Gastroesophageal sphincter (tissue), 4 donors: ENCODE results near the gene KCNMB1. TPM values are rescaled to one million over a fixed set of nuclear protein-coding genes. Genes with fewer than 3 reads are reported as not detected.
A peak's percentile ranks its signal among the peaks of the same experiment; 100 is the strongest.

Source experiments
- ATAC-seq: fragments of 150-250 bp; one replicate; pipeline ENCODE4 v1.9.1; 2016; ENCODE audit warnings: mild to moderate bottlenecking, moderate library complexity
- H3K27ac ChIP-seq, 4 donors: fragments of 200-600 bp; sonication (generic) in 3 of 4; 1 replicate in 3 of 4; 2 replicates in 1 of 4; pipeline ENCODE4 v1.5.1; 2016 to 2019
- H3K27me3 ChIP-seq: fragments of 200-600 bp; sonication (generic); one replicate; pipeline ENCODE4 v1.5.1; 2019
- H3K36me3 ChIP-seq, 2 donors: fragments of 200-600 bp; sonication (generic); one replicate each; pipeline ENCODE4 v1.5.1; 2019; ENCODE audit warnings: control low read depth in 1 of 2
- H3K4me1 ChIP-seq, 3 donors: fragments of 200-600 bp; sonication (generic); 1 replicate in 2 of 3; 2 replicates in 1 of 3; pipeline ENCODE4 v1.5.1; 2016 to 2019; ENCODE audit warnings: control low read depth in 2 of 3
- H3K4me3 ChIP-seq, 2 donors: fragments of 200-600 bp; sonication (generic); one replicate each; pipeline ENCODE4 v1.5.1; 2019; ENCODE audit warnings: mild to moderate bottlenecking in 1 of 2, moderate library complexity in 1 of 2
- H3K9me3 ChIP-seq, 3 donors: fragments of 200-600 bp; sonication (generic); one replicate each; pipeline ENCODE4 v1.5.1; 2017 to 2019; ENCODE audit warnings: control low read depth in 2 of 3
- CTCF ChIP-seq, 4 experiments: fragments of 200-600 bp in 2 of 4; fragments of 450-650 bp in 2 of 4; sonication (generic) in 1 of 4; IDR thresholded peaks; one replicate each; pipeline ENCODE4 v1.5.1; 2017 to 2019; ENCODE audit warnings: antibody characterized with exemption in 4 of 4, mild to moderate bottlenecking in 2 of 4, moderate library complexity in 2 of 4
- EP300 ChIP-seq: sonication (generic); formaldehyde crosslinking; IDR thresholded peaks from one replicate; pipeline ENCODE4 v1.6.1; 2017; ENCODE audit warnings: antibody characterized with exemption, mild to moderate bottlenecking
- POLR2A ChIP-seq, 2 donors: fragments of 450-650 bp; IDR thresholded peaks; one replicate each; pipeline ENCODE4 v1.6.1; 2017; ENCODE audit warnings: antibody characterized with exemption in 2 of 2, mild to moderate bottlenecking in 2 of 2, moderate library complexity in 1 of 2
- POLR2AphosphoS5 ChIP-seq: sonication (generic); formaldehyde crosslinking; IDR thresholded peaks from one replicate; pipeline ENCODE4 v1.6.1; 2017; ENCODE audit warnings: antibody characterized with exemption
- WGBS, 2 donors: methylation state at CpG; one replicate each; pipeline ENCODE4 v1.1.5; 2018; ENCODE audit warnings: low coverage in 1 of 2; 5-methylcytosine and 5-hydroxymethylcytosine counted together
- total RNA-seq, 4 donors: library from RNA; depleted of rRNA; stranded (reverse); fragments of >200 nt; gene quantifications; one replicate each; pipeline ENCODE4 v1.1.0, GENCODE V29; 2016

Gene KCNMB1
- total RNA-seq, 4 donors from 2014 or later, result 38.0 to 78.3 (median 66.6) TPM

- WGBS, 2 donors, result 0 to 30% methylated on average over 1 to 4 of the region's 6 CpGs
- Histone ChIP-seq H3K4me1 (peaks cover 2 to 77% (median 2%) of the 10 kb centered on the region in 3 donors), H3K27me3 (no peaks in the 10 kb centered on the region), H3K4me3 (no peak overlapping the region), H3K36me3 (no peaks in the 10 kb centered on the region), H3K9me3 (no peaks in the 10 kb centered on the region), H3K27ac (peak overlapping the region in 2 of 4 donors; percentile 17 to 93)
- ATAC-seq, result no peak
- TF ChIP-seq EP300 (no peak), POLR2A (IDR thresholded peaks at IDR 0.05) (no peak), CTCF (IDR thresholded peaks at IDR 0.05) (no peak), POLR2AphosphoS5 (no peak)
Measured at GRCh38 chr5:170393235-170393634, 4.1 kb upstream of the KCNMB1 start.

- TF ChIP-seq POLR2AphosphoS5 (no peak), POLR2A (IDR thresholded peaks at IDR 0.05) (no peak), EP300 (no peak), CTCF (IDR thresholded peaks at IDR 0.05) (no peak)
- Histone ChIP-seq H3K9me3 (no peaks in the 10 kb centered on the region), H3K36me3 (peaks cover 0 to under 1% of the 10 kb centered on the region in 2 donors), H3K27ac (peak overlapping the region; percentile 32 to 93 (median 92)), H3K4me3 (peak overlapping the region; percentile 0 to 66), H3K4me1 (peaks cover 2 to 71% (median 2%) of the 10 kb centered on the region in 3 donors), H3K27me3 (no peaks in the 10 kb centered on the region)
- no peak for ATAC-seq
- 45 to 52% methylated on average over 3 to 4 of the region's 5 CpGs for WGBS, 2 donors
Measured at GRCh38 chr5:170390472-170390871, 1.3 kb upstream of the KCNMB1 start.

- 17 to 19% methylated on average over 3 to 4 of the region's 4 CpGs for WGBS, 2 donors
- Histone ChIP-seq H3K9me3 (no peaks in the 10 kb centered on the region), H3K36me3 (peaks cover 0 to 10% of the 10 kb centered on the region in 2 donors), H3K4me1 (peaks cover 2 to 72% (median 2%) of the 10 kb centered on the region in 3 donors), H3K27me3 (no peaks in the 10 kb centered on the region), H3K4me3 (peak overlapping the region; percentile 66 to 78), H3K27ac (peak overlapping the region; percentile 92 to 95 (median 93))
- peak; percentile 69 for ATAC-seq
- no peak for TF ChIP-seq EP300
- peak; percentile 3 for TF ChIP-seq POLR2AphosphoS5
- TF ChIP-seq POLR2A (IDR thresholded peaks at IDR 0.05), result no peak
- TF ChIP-seq CTCF (IDR thresholded peaks at IDR 0.05), result no peak
Measured at GRCh38 chr5:170389550-170389892, 354 bp upstream of the KCNMB1 start.

- H3K27me3 ChIP-seq, result no peaks in the 10 kb centered on the region
- peak overlapping the region; percentile 66 to 78 for H3K4me3 ChIP-seq
- 26 to 41% methylated on average over 4 of the region's 6 CpGs for WGBS, 2 donors
- H3K4me1 ChIP-seq, result peaks cover 2 to 72% (median 5%) of the 10 kb centered on the region in 3 donors
- TF ChIP-seq POLR2AphosphoS5, result no peak
- no peak for TF ChIP-seq CTCF (IDR thresholded peaks at IDR 0.05)
- TF ChIP-seq POLR2A (IDR thresholded peaks at IDR 0.05), result no peak
- TF ChIP-seq EP300, result no peak
- no peaks in the 10 kb centered on the region for H3K9me3 ChIP-seq
- ATAC-seq, result no peak
- H3K36me3 ChIP-seq, result peaks cover 0 to 25% of the 10 kb centered on the region in 2 donors
- H3K27ac ChIP-seq, result peak overlapping the region; percentile 92 to 95 (median 93)
Measured at GRCh38 chr5:170387775-170388639, 1.2 kb downstream of the KCNMB1 start.
